Measurements from ENCODE around the gene SAMD4A.
"Not testable (repeated sequence)": the region's sequence is repeated elsewhere in the genome, so short reads cannot be mapped to it uniquely, and the experiment has no call there.

The SAMD4A gene

DNA sequence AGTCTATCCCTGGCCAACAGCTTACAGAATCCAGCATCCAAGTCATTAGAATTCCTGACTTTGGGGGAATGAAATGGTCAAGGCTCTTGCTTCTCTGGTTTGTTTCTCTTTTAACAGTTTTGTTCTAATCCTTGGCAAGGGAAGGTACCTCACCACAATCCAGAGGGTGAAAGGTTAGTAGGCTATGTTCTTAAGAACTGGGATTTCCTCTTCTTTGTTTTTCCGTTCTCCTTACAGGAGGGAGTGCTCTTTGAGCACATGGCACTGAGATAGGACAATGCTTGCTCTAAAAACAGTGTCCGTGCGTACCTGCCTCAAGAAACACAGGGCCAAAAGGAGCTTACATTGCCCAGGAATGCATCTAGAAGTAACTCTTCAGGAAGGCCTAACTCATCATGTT, 179.1 kb downstream of the SAMD4A start:
- TF ChIP-seq, protein P1, sequence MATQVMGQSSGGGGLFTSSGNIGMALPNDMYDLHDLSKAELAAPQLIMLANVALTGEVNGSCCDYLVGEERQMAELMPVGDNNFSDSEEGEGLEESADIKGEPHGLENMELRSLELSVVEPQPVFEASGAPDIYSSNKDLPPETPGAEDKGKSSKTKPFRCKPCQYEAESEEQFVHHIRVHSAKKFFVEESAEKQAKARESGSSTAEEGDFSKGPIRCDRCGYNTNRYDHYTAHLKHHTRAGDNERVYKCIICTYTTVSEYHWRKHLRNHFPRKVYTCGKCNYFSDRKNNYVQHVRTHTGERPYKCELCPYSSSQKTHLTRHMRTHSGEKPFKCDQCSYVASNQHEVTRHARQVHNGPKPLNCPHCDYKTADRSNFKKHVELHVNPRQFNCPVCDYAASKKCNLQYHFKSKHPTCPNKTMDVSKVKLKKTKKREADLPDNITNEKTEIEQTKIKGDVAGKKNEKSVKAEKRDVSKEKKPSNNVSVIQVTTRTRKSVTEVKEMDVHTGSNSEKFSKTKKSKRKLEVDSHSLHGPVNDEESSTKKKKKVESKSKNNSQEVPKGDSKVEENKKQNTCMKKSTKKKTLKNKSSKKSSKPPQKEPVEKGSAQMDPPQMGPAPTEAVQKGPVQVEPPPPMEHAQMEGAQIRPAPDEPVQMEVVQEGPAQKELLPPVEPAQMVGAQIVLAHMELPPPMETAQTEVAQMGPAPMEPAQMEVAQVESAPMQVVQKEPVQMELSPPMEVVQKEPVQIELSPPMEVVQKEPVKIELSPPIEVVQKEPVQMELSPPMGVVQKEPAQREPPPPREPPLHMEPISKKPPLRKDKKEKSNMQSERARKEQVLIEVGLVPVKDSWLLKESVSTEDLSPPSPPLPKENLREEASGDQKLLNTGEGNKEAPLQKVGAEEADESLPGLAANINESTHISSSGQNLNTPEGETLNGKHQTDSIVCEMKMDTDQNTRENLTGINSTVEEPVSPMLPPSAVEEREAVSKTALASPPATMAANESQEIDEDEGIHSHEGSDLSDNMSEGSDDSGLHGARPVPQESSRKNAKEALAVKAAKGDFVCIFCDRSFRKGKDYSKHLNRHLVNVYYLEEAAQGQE (IDR thresholded peaks at IDR 0.05; ENCODE audit: insufficient replicate concordance, low read depth): no peak
- TF ChIP-seq SPI1 (IDR thresholded peaks at IDR 0.05; ENCODE audit: borderline replicate concordance, low read depth) (no peak), POLR2AphosphoS5 (IDR thresholded peaks at IDR 0.05; ENCODE audit: low read depth) (no peak)
- TF ChIP-seq, protein P2, sequence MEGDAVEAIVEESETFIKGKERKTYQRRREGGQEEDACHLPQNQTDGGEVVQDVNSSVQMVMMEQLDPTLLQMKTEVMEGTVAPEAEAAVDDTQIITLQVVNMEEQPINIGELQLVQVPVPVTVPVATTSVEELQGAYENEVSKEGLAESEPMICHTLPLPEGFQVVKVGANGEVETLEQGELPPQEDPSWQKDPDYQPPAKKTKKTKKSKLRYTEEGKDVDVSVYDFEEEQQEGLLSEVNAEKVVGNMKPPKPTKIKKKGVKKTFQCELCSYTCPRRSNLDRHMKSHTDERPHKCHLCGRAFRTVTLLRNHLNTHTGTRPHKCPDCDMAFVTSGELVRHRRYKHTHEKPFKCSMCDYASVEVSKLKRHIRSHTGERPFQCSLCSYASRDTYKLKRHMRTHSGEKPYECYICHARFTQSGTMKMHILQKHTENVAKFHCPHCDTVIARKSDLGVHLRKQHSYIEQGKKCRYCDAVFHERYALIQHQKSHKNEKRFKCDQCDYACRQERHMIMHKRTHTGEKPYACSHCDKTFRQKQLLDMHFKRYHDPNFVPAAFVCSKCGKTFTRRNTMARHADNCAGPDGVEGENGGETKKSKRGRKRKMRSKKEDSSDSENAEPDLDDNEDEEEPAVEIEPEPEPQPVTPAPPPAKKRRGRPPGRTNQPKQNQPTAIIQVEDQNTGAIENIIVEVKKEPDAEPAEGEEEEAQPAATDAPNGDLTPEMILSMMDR (IDR thresholded peaks at IDR 0.05; ENCODE audit: insufficient read depth, low read length): no peak
- DNase-seq (ENCODE audit: low read depth in 1 of 2, low spot score in 1 of 2): no peak
- Histone ChIP-seq H3K27me3 (ENCODE audit: insufficient read depth, poor library complexity, severe bottlenecking) (no peaks in the 10 kb centered on the region), H3K4me3 (replicated peaks; ENCODE audit: insufficient read depth, low read length) (no peak overlapping the region), H3K27ac (replicated peaks) (no peak overlapping the region)

DNA sequence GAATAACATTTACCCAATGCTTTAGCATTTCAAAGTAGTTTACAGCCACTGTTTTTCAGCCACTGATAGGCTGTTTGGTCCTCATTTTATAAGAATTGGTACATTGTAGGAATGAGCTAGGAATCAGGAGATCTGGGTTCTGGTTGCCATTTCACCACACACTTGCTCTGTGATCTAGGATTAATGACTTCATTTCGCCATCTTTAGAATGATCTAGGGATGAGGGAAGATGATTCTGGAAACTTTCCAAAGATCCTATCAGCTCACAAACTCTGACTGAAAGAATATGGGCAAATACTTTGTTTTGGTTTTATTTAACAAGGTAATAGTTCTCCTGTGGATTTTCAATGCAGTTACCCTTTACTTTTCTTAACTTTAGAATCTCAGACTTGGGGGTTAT, 180.7 kb downstream of the SAMD4A start:
- DNase-seq (ENCODE audit: low read depth in 1 of 2, low spot score in 1 of 2): no peak
- TF ChIP-seq, protein P1 (IDR thresholded peaks at IDR 0.05; ENCODE audit: insufficient replicate concordance, low read depth): no peak
- TF ChIP-seq SPI1 (IDR thresholded peaks at IDR 0.05; ENCODE audit: borderline replicate concordance, low read depth): no peak

DNA sequence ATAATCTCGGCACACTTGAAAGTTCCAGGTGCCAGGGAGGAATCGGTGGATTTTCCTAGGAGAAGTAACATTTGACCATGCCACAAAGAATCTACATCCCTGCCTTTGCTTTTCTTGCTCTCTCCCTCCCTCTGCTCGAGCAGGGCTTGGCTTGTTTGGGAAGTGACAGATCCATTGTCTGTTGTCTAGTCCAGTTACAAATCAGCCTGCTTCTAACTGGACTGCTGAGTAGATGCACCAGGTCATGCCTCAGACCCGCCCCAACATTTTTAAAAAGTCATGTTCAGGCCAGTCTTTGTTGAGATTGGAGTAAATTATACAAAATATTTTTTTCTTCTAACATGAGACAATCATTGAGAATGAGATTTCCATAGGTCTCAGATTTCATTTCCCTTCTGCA, 182.3 kb downstream of the SAMD4A start:
- no peak overlapping the region for H3K27ac ChIP-seq (replicated peaks)
- DNase-seq (ENCODE audit: low read depth in 1 of 2, low spot score in 1 of 2): no peak
- H3K4me3 ChIP-seq (replicated peaks; ENCODE audit: insufficient read depth, low read length): no peak overlapping the region
- no peak for TF ChIP-seq GABPA (IDR thresholded peaks at IDR 0.05; ENCODE audit: low read depth)
- TF ChIP-seq, protein P1 (IDR thresholded peaks at IDR 0.05; ENCODE audit: insufficient replicate concordance, low read depth): no peak
- no peaks in the 10 kb centered on the region for H3K27me3 ChIP-seq (ENCODE audit: insufficient read depth, poor library complexity, severe bottlenecking)

More for the DNA sequence above, 180.7 kb downstream of the SAMD4A start:
- Histone ChIP-seq H3K4me3 (replicated peaks; ENCODE audit: insufficient read depth, low read length) (no peak overlapping the region), H3K27me3 (ENCODE audit: insufficient read depth, poor library complexity, severe bottlenecking) (no peaks in the 10 kb centered on the region), H3K27ac (replicated peaks) (no peak overlapping the region)

DNA sequence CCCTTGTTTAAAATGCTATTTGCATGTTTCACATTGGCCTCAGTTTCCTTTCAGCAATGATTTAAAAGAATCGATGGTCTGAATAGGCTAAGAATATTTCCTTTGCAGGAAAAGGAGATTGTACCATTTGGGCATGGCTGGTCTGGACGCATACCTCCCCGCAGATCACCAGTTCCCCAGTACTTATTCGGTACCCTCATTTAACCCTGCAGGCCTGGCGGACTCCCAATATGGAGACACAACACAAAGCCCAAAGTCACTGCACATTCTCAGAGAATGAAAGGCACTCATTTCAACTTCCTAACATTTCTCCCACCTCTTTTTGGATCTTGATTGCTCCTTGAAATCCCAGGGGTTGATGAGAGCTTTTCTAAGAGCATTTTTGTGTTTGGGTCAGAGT, 182.8 kb downstream of the SAMD4A start:
- no peaks in the 10 kb centered on the region for H3K27me3 ChIP-seq (ENCODE audit: insufficient read depth, poor library complexity, severe bottlenecking)
- H3K27ac ChIP-seq (replicated peaks): no peak overlapping the region
- TF ChIP-seq SPI1 (IDR thresholded peaks at IDR 0.05; ENCODE audit: borderline replicate concordance, low read depth) (no peak), POLR2AphosphoS5 (IDR thresholded peaks at IDR 0.05; ENCODE audit: low read depth) (no peak), GABPA (IDR thresholded peaks at IDR 0.05; ENCODE audit: low read depth) (no peak)
- TF ChIP-seq, protein P2 (IDR thresholded peaks at IDR 0.05; ENCODE audit: insufficient read depth, low read length): no peak
- TF ChIP-seq, protein P1 (IDR thresholded peaks at IDR 0.05; ENCODE audit: insufficient replicate concordance, low read depth): no peak
- DNase-seq (ENCODE audit: low read depth in 1 of 2, low spot score in 1 of 2): no peak
- H3K4me3 ChIP-seq (replicated peaks; ENCODE audit: insufficient read depth, low read length): no peak overlapping the region

DNA sequence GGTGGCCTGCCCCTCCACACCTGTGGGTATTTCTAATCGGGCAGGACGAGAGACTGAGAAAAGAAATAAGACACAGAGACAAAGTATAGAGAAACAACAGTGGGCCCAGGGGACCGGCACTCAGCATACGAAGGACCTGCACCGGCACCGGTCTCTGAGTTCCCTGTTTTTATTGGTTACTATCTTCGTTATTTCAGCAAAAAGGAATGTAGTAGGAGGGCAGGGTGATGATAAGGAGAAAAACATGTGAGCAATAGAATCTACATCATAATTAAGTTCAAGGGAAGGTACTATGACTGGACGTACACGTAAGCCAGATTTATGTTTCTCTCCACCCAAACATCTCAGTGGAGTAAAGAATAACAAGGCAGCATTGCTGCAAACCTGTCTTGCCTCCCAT, 185.7 kb downstream of the SAMD4A start:
- H3K27ac ChIP-seq (replicated peaks); H3K27me3 ChIP-seq (ENCODE audit: insufficient read depth, poor library complexity, severe bottlenecking); H3K4me3 ChIP-seq (replicated peaks; ENCODE audit: insufficient read depth, low read length); DNase-seq (ENCODE audit: low read depth in 1 of 2, low spot score in 1 of 2): not testable (repeated sequence)

DNA sequence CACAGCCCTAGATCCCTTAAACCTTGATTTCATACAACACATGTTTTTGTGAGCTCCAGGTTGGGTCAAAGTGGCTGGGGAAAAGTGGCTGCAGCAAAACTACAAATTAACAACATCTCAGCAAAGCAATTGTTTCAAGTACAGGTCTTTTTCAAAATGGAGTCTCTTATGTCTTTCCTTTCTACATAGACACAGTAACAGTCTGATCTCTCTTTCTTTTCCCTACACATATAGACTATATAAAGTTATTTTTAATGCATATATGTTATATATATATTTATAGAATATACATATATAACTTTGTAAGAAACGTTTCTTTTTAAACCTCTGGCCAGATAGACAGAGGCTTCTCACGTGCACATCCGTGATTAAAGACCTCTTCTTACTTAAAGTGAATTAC, 186.5 kb downstream of the SAMD4A start:
- not testable (repeated sequence) for H3K4me3 ChIP-seq (replicated peaks; ENCODE audit: insufficient read depth, low read length); DNase-seq (ENCODE audit: low read depth in 1 of 2, low spot score in 1 of 2); H3K27ac ChIP-seq (replicated peaks); H3K27me3 ChIP-seq (ENCODE audit: insufficient read depth, poor library complexity, severe bottlenecking)

Measured in HL-60 (cell line).